Natural killer cell (primary cell): Measurements from ENCODE around the gene SLC2A5. TPM values are rescaled to one million over a fixed set of nuclear protein-coding genes. Genes with fewer than 3 reads are reported as not detected.

Experiments used
- ATAC-seq, 3 donors: fragments of 150-1000 bp in 2 of 3; fragments of 200-7000 bp in 1 of 3; cut with Tn5 transposase; 1 replicate in 1 of 3; 2 replicates in 2 of 3; pipeline ENCODE4 v1.10.0; 2021; ENCODE audit warnings: mild to moderate bottlenecking in 2 of 3, moderate library complexity in 2 of 3
- DNase-seq, 2 donors: peaks; one replicate each; pipeline versions ENCODE4 v3.0.0 to v3.0.0-alpha.2; 2013 to 2021; ENCODE audit warnings: mixed read lengths in 1 of 2
- H3K27ac ChIP-seq: one replicate; pipeline ENCODE4 v1.5.1; 2013; ENCODE audit warnings: mild to moderate bottlenecking, low read length
- H3K27me3 ChIP-seq: one replicate; pipeline ENCODE4 v1.6.1; 2013; ENCODE audit warnings: low read length; ENCODE audit not compliant: control insufficient read depth, insufficient read depth
- H3K36me3 ChIP-seq: one replicate; pipeline ENCODE4 v1.6.1; 2013; ENCODE audit warnings: low read length; ENCODE audit not compliant: control insufficient read depth, insufficient read depth
- H3K4me1 ChIP-seq: one replicate; pipeline ENCODE4 v1.6.1; 2013; ENCODE audit warnings: low read length; ENCODE audit not compliant: control insufficient read depth, insufficient read depth
- H3K4me3 ChIP-seq: one replicate; pipeline ENCODE4 v1.5.1; 2013; ENCODE audit warnings: low read length
- H3K9me3 ChIP-seq: one replicate; pipeline ENCODE4 v1.6.1; 2013; ENCODE audit warnings: low read length; ENCODE audit not compliant: control insufficient read depth, insufficient read depth
- H3K27ac Mint-ChIP-seq, 2 donors: one replicate each; pipeline ENCODE4 v1.8.0; 2022; ENCODE audit warnings: mild to moderate bottlenecking in 2 of 2, mixed read lengths in 2 of 2, moderate library complexity in 1 of 2
- H3K27me3 Mint-ChIP-seq, 2 donors: one replicate each; pipeline ENCODE4 v1.8.0; 2022; ENCODE audit warnings: low read depth in 2 of 2, mixed read lengths in 2 of 2
- H3K36me3 Mint-ChIP-seq: one replicate; pipeline ENCODE4 v1.8.0; 2022; ENCODE audit warnings: mixed read lengths
- H3K4me1 Mint-ChIP-seq, 2 donors: one replicate each; pipeline ENCODE4 v1.8.0; 2022; ENCODE audit warnings: mixed read lengths in 2 of 2
- H3K4me3 Mint-ChIP-seq: one replicate; pipeline ENCODE4 v1.8.0; 2022; ENCODE audit warnings: mild to moderate bottlenecking, moderate library complexity, mixed read lengths
- H3K9me3 Mint-ChIP-seq, 2 donors: one replicate each; pipeline ENCODE4 v1.8.0; 2022; ENCODE audit warnings: mixed read lengths in 2 of 2
- WGBS: methylation state at CpG from one replicate; pipeline ENCODE4 v1.1.7; 2013; ENCODE audit warnings: missing lambda C conversion rate; ENCODE audit not compliant: insufficient coverage; 5-methylcytosine and 5-hydroxymethylcytosine counted together
- intact Hi-C: fragments of 100-400 bp; cut with micrococcal nuclease; formaldehyde crosslinking; loops from one replicate; pipeline ENCODE4 v1.14.2; 2022
- total RNA-seq, 4 donors: library from RNA; stranded (reverse); fragments of 120-200 nt in 1 of 4; gene quantifications; one replicate each; pipeline versions ENCODE4 v1.2.3 to v1.2.4, GENCODE V29; 2013 to 2022
- TF ChIP-seq, protein P1 (sequence below): fragments of 200-600 bp; IDR thresholded peaks from one replicate; pipeline ENCODE4 v1.8.0; 2022; ENCODE audit warnings: antibody characterized with exemption

Gene SLC2A5
- total RNA-seq, 3 donors from 2014 or later (not counting 1 experiment from before 2014, with no cell fraction given), result not detected

DNA sequence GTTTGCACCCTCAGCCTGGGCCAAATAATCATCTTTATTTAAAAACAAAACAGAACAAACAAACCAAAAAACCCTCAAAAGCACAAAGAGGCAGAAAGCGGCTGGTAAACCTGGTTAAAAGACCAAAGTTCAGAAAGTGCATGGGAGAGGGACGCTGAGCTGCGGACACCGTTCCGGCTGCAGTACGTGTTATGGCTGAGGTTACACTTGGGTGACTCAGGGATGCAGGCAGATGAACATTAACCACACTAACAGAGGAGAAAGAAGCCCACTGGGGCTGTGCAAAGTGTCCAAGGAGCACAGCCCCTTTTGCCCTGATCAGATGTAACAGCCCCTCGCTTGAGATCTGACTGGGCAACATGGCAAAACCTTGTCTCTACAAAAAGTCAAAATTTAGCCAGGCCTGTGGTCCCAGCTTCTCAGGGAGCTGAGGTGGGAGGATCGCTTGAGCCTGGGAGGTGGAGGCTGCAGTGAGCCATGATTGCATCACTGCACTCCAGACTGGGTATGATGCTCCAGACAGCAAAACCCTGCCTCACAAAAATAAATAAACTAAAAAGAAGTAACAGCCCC, 31.1 kb upstream of the SLC2A5 start:
- no peaks in the 10 kb centered on the region for H3K27me3 ChIP-seq
- intact Hi-C loops, result no loop called here

DNA sequence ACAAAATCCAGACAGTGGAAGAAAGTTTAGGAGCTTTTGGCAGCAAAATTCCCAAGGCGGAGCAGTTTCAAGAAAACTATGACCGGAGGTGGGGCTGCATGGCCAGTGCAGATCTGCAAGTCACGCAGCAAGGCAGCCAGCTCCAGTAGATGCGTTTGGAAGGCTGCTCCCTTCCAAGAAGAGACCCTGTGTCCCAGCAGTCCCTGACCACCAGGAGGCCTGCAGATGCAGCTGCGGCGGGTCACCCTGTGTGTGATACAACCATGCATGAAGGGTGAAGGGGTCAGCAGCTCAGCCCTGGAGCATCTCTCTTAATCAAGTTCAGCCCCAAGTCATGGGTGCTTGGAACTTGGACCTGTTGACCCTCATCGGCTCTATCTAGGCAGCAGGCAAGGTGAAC, 30.1 kb upstream of the SLC2A5 start:
- H3K36me3 Mint-ChIP-seq, result no peaks in the 10 kb centered on the region
- no peak overlapping the region for H3K4me3 Mint-ChIP-seq
- Histone ChIP-seq H3K9me3 (no peaks in the 10 kb centered on the region), H3K27ac (no peak overlapping the region), H3K36me3 (no peaks in the 10 kb centered on the region), H3K27me3 (no peaks in the 10 kb centered on the region), H3K4me1 (no peaks in the 10 kb centered on the region), H3K4me3 (no peak overlapping the region)
- TF ChIP-seq, protein P1, sequence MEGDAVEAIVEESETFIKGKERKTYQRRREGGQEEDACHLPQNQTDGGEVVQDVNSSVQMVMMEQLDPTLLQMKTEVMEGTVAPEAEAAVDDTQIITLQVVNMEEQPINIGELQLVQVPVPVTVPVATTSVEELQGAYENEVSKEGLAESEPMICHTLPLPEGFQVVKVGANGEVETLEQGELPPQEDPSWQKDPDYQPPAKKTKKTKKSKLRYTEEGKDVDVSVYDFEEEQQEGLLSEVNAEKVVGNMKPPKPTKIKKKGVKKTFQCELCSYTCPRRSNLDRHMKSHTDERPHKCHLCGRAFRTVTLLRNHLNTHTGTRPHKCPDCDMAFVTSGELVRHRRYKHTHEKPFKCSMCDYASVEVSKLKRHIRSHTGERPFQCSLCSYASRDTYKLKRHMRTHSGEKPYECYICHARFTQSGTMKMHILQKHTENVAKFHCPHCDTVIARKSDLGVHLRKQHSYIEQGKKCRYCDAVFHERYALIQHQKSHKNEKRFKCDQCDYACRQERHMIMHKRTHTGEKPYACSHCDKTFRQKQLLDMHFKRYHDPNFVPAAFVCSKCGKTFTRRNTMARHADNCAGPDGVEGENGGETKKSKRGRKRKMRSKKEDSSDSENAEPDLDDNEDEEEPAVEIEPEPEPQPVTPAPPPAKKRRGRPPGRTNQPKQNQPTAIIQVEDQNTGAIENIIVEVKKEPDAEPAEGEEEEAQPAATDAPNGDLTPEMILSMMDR, result no peak
- no peaks in the 10 kb centered on the region for H3K4me1 Mint-ChIP-seq
- no peaks in the 10 kb centered on the region for H3K9me3 Mint-ChIP-seq
- intact Hi-C loops, result no loop called here
- peaks cover 0 to 9% of the 10 kb centered on the region in 2 donors for H3K27me3 Mint-ChIP-seq
- WGBS, result 88% methylated on average over 7 of the region's 7 CpGs
- no peak overlapping the region for H3K27ac Mint-ChIP-seq
- DNase-seq (no peak), ATAC-seq (no peak)

More for the DNA sequence above, 31.1 kb upstream of the SLC2A5 start:
- Mint-ChIP-seq H3K27ac (no peak overlapping the region), H3K4me1 (no peaks in the 10 kb centered on the region), H3K9me3 (no peaks in the 10 kb centered on the region), H3K4me3 (no peak overlapping the region), H3K27me3 (peaks cover 0 to 5% of the 10 kb centered on the region in 2 donors), H3K36me3 (no peaks in the 10 kb centered on the region)
- Histone ChIP-seq H3K36me3 (no peaks in the 10 kb centered on the region), H3K27ac (no peak overlapping the region), H3K9me3 (no peaks in the 10 kb centered on the region), H3K4me3 (no peak overlapping the region), H3K4me1 (no peaks in the 10 kb centered on the region)
- 91% methylated on average over 8 of the region's 8 CpGs for WGBS
- TF ChIP-seq, protein P1, result no peak
- no peak for ATAC-seq
- DNase-seq, result no peak

DNA sequence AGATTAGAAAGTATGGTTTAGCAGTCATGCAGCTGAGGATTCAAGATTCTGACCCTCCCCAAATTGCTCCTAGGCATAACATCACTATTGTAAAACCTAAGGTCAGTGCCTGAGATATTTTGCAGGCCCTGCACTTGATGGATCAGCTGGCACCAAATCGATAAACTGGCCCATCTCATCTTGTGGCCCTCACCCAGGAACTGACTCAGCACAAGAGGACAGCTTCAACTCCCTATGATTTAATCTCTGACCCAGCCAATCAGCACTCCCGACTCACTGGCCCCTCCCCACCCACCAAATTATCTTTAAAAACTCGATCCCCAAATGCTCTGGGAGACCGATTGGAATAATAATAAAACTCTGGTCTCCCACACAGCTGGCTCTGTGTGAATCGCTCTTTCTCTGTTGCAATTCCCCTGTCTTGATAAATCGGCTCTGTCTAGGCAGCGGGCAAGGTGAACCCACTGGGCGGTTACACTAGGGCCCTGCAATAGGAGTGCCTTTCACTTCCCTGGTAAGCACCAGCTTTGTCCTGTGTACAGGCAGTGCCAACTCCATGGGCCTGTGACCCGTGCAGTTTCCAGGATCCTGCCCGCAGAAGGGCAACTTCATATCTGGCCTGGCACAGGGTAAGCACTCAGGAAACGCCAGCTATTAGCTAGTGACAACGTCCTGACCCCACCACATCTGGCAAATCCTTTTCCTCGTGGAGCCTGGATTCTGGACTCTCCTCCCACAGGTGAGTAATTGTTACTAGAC, 28.7 kb upstream of the SLC2A5 start:
- H3K4me1 Mint-ChIP-seq, result no peaks in the 10 kb centered on the region
- intact Hi-C loops, result no loop called here

More for the DNA sequence above, 28.7 kb upstream of the SLC2A5 start:
- peaks cover 0 to 10% of the 10 kb centered on the region in 2 donors for H3K27me3 Mint-ChIP-seq
- ATAC-seq (no peak), DNase-seq (no peak)
- H3K4me1 ChIP-seq, result peaks cover 5% of the 10 kb centered on the region
- 85% methylated on average over 13 of the region's 13 CpGs for WGBS
- no peak overlapping the region for H3K27ac Mint-ChIP-seq
- no peaks in the 10 kb centered on the region for H3K27me3 ChIP-seq
- no peak overlapping the region for H3K4me3 ChIP-seq
- no peaks in the 10 kb centered on the region for H3K9me3 Mint-ChIP-seq
- H3K36me3 Mint-ChIP-seq, result no peaks in the 10 kb centered on the region
- H3K36me3 ChIP-seq, result no peaks in the 10 kb centered on the region
- H3K4me3 Mint-ChIP-seq, result no peak overlapping the region
- no peak overlapping the region for H3K27ac ChIP-seq
- TF ChIP-seq, protein P1, result no peak
- H3K9me3 ChIP-seq, result no peaks in the 10 kb centered on the region
